NCI-H1105 (cell line): Measurements from ENCODE around the gene KMT2E.

Experiments
- DNase-seq: peaks from one replicate; lab custom pipeline; 2025; lab: John Stamatoyannopoulos, UW

The KMT2E gene

GRCh38 chr7:105131033-105131656 lies 117.1 kb downstream of the KMT2E start:
- DNase-seq = no peak

- DNase-seq = no peak
These were observed 117.9 kb downstream of the KMT2E start for GRCh38 chr7:105131890-105132289.

- no peak for DNase-seq
These were observed 118.3 kb downstream of the KMT2E start for GRCh38 chr7:105132335-105132734.

- DNase-seq = no peak
These were observed 118.8 kb downstream of the KMT2E start for GRCh38 chr7:105132835-105133234.

- DNase-seq = no peak
These were observed 119.4 kb downstream of the KMT2E start for GRCh38 chr7:105133358-105133757.

- DNase-seq = no peak
These were observed 120.1 kb downstream of the KMT2E start for GRCh38 chr7:105133986-105134655.

GRCh38 chr7:105136221-105136620 lies 122.2 kb downstream of the KMT2E start:
- DNase-seq = no peak

GRCh38 chr7:105137898-105138297 lies 123.9 kb downstream of the KMT2E start:
- no peak for DNase-seq

GRCh38 chr7:105139381-105139780 lies 125.4 kb downstream of the KMT2E start:
- DNase-seq = no peak

- DNase-seq = peak; percentile 13
These were observed 127.1 kb downstream of the KMT2E start for GRCh38 chr7:105141068-105141467.

GRCh38 chr7:105149827-105150226 lies 135.8 kb downstream of the KMT2E start:
- DNase-seq = no peak

GRCh38 chr7:105151152-105151551 lies 137.1 kb downstream of the KMT2E start:
- DNase-seq = no peak

- no peak for DNase-seq
These were observed 139.5 kb downstream of the KMT2E start for GRCh38 chr7:105153531-105153930.

GRCh38 chr7:105154084-105154483 lies 140.1 kb downstream of the KMT2E start:
- no peak for DNase-seq

- no peak for DNase-seq
These were observed 142.7 kb downstream of the KMT2E start for GRCh38 chr7:105156731-105157130.

GRCh38 chr7:105157278-105157677 lies 143.3 kb downstream of the KMT2E start:
- DNase-seq = no peak

- DNase-seq = no peak
These were observed 147.4 kb downstream of the KMT2E start for GRCh38 chr7:105161366-105161765.
